GM10266 (cell line): ENCODE data around the gene SAFB2.
"Not testable (repeated sequence)": the region's sequence is repeated elsewhere in the genome, so short reads cannot be mapped to it uniquely, and the experiment has no call there.

Source experiments
- DNase-seq: peaks from one replicate; pipeline ENCODE4 v3.0.0; 2012; ENCODE audit errors: extremely low spot score
- TF ChIP-seq, protein P1 (sequence below): IDR thresholded peaks from 2 replicates; pipeline ENCODE4 v1.5.1; 2012; ENCODE audit warnings: mild to moderate bottlenecking, low read depth; ENCODE audit not compliant: control insufficient read depth, insufficient read depth; ENCODE audit errors: missing control alignments

The SAFB2 gene

DNA sequence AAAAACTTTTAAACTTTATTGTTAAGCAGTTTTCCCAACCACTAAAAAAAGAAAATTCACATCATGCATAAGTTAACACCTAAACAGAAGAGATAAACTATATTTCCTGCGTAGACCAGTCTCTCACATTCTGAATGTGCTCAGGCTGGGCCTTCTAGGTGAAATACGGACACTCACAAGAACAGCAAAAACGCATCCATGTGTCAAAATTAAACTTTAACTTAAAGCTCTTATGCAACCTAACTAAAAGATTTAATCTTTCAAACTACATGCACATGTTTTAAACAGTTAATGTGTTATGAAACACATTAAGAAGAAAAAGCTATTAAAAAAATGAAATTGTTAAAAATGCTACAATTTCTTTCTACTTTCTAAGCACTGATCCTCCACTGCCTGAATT is 2.6 kb downstream of the SAFB2 start:
- no peak for DNase-seq
- TF ChIP-seq, protein P1, sequence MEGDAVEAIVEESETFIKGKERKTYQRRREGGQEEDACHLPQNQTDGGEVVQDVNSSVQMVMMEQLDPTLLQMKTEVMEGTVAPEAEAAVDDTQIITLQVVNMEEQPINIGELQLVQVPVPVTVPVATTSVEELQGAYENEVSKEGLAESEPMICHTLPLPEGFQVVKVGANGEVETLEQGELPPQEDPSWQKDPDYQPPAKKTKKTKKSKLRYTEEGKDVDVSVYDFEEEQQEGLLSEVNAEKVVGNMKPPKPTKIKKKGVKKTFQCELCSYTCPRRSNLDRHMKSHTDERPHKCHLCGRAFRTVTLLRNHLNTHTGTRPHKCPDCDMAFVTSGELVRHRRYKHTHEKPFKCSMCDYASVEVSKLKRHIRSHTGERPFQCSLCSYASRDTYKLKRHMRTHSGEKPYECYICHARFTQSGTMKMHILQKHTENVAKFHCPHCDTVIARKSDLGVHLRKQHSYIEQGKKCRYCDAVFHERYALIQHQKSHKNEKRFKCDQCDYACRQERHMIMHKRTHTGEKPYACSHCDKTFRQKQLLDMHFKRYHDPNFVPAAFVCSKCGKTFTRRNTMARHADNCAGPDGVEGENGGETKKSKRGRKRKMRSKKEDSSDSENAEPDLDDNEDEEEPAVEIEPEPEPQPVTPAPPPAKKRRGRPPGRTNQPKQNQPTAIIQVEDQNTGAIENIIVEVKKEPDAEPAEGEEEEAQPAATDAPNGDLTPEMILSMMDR, result no peak

DNA sequence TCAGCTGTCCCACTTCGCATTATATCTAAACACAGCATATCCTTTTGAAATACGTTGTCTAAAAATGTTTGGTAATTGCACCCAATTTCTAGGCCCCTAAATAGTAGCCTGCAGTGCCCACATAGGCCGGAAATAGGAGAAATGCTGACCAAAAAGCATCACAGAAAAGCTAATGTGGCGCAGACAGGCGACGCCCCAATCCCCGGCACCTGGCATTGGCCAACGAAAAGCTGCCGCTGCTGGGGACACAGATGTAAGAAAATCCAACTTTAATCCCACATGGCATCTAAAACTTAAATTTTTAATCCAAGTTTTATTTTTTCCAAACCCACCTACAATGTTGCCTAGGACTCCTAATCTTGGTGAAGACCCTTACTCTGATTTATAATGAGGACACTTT is 4.0 kb downstream of the SAFB2 start:
- DNase-seq, result no peak
- TF ChIP-seq, protein P1, result no peak

DNA sequence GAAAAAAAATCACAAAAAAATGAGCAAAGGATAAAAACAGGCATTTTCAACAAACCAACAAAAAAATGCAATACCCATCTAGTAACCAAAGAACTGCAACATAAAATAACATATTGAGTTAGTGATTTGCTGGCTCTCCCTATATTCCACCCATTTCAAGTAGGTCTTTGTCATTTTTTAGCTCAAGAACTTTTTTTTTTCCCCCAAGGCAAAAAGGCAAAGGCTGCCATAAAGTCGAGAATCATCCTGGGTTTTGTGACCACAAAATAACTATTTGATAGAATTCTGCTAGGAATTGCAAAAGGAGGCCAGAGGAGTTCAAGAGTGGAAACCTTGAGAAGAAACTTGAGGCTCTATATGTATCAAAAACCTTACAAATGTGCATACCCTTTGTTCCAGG is 5.5 kb downstream of the SAFB2 start:
- DNase-seq, result no peak
- TF ChIP-seq, protein P1, result no peak

DNA sequence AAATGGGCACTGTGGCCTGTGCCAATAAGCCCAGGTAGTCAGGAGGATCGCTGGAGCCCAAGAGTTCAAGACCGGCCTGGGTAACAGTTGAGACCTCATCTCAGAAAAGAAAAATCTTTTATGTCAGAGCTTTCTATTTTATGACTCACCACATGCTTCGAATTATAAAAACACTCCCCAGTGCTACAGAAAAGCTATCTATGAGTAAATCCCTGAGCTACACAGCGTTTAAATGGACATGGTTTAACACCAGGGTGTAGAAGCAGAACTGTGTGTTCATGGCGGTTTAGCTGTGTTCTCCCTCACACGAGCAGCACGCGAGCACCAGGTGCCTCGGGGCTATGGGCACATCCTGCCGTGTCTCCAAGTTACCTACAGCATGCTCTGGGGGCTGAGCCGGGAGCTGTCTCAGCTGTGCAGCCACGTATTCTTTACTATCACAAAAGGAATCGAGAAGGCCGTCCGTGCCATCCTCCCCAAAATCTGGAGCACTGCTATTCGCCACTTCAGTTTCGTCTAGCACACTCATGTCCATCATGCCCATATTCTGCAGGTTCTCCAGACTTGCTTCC is 6.7 kb downstream of the SAFB2 start:
- no peak for DNase-seq
- TF ChIP-seq, protein P1, result no peak

DNA sequence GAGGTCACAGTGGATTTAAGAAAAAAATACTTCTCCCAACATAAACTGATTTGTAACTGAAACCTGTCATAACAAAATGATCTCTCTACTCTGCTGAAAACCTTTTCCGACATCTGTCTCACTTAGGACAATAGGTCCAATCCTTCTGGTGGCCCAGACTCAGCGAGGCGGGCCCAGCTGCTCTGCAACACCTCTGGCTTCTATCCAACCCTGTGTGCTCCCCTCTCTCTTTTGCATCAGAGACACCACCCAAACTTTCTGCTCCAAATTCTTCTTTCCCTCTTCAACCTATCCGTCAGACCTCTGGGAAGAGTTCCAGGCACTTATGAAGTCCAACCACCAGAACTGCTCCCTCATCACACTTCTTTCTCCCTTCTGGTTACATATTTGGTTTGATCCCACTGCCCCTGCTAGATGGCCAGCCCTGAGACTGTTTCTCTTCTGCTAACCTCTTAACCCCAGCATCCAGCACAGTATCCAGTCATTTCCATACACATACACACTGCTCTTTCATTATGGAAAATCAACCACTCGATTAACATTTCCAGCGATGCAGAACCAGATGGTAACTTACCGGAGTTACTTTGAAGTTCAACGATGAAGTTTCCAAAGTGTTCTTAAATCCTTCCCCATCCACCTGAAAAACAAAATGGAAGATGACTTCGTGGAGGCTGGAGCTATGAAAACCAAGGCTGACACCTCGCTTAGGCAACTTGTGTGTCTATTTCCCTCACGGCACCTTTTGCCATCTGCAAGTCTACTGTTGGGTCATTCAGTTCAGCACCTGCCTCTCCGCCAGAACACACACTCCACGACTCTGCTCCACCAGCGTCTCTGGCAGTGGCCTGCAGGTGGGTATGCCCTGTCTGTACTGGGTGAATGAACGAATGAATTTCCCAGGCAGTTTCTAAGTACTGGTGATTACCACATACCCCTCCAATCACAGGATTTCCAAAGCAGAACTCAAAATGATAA is 9.4 kb downstream of the SAFB2 start:
- DNase-seq, result no peak
- TF ChIP-seq, protein P1, result no peak

DNA sequence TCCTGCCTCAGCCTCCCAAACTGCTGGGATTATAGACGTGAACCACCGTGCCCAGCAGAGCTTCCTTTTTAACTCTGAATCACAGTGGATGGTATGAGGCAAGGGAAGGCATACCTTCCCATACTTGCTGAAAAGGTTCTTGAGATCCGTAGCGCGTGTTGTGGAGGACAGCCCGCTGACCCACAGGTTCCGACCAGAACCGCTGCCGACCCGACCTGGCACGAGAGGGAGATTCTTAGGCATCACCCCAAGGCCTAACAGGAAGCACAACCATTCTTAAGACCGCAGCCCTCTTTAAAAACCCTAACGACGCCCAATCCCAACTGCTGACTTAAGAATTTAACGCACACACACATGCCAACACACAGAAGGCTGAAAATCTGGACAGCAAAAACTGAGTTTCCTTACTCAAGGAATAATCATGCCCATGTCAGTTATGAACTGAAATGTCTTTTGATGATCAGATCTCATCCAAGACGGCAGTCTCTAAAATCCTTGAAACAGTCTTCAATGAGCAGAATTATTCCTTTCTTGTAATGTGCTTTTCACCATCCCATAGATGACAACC is 12.6 kb downstream of the SAFB2 start:
- no peak for DNase-seq
- TF ChIP-seq, protein P1, result no peak

DNA sequence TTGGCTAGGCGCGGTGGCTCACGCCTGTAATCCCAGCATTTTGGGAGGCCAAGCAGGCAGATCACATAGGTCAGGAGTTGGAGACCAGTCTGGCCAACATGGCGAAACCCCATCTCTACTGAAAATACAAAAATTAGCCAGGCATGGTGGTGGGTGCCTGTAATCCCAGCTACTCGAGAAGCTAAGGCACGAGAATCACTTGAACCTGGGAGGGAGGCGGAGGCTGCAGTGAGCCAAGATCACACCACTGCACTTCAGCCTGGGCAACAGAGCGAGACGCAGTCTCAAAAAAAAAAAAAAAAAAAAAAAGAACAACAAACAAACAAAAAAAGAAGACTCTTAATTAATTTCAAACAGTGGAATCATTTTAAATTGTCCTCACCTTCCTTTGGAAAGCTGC is 13.8 kb downstream of the SAFB2 start:
- not testable (repeated sequence) for DNase-seq
